Tibial nerve (tissue), 4 donors: Measurements from ENCODE around the gene ETF1.

Source experiments
- CTCF ChIP-seq, 5 experiments: fragments of 200-600 bp in 3 of 5; fragments of 450-650 bp in 2 of 5; sonication (generic) in 3 of 5; IDR thresholded peaks; one replicate each; pipeline ENCODE4 v1.5.1; 2016 to 2019; ENCODE audit warnings: antibody characterized with exemption in 5 of 5, mild to moderate bottlenecking in 3 of 5, moderate library complexity in 2 of 5
- EP300 ChIP-seq, 2 donors: sonication (generic); formaldehyde crosslinking; IDR thresholded peaks; one replicate each; pipeline ENCODE4 v1.6.1; 2017; ENCODE audit warnings: antibody characterized with exemption in 2 of 2, mild to moderate bottlenecking in 1 of 2
- POLR2A ChIP-seq, 2 donors: fragments of 450-650 bp; IDR thresholded peaks; one replicate each; pipeline ENCODE4 v1.6.1; 2017; ENCODE audit warnings: antibody characterized with exemption in 2 of 2, mild to moderate bottlenecking in 2 of 2, moderate library complexity in 2 of 2

GRCh38 chr5:138506370-138507306 lies 36.4 kb downstream of the ETF1 start:
- TF ChIP-seq POLR2A (IDR thresholded peaks at IDR 0.05) (no peak), CTCF (IDR thresholded peaks at IDR 0.05) (no peak), EP300 (IDR thresholded peaks at IDR 0.05) (no peak)
